Neural progenitor cell (in vitro differentiated cells): ENCODE results near the gene CSKMT. TPM values are rescaled to one million over a fixed set of nuclear protein-coding genes. Genes with fewer than 3 reads are reported as not detected.

Source experiments
- DNase-seq: peaks from one replicate; pipeline ENCODE4 v3.0.0-alpha.2; 2016; ENCODE audit warnings: low spot score
- H2AFZ ChIP-seq: fragments of 200-600 bp; sonication (generic); replicated peaks from 2 replicates; pipeline ENCODE4 v1.6.1; 2016; ENCODE audit warnings: antibody characterized with exemption
- H3F3A ChIP-seq: fragments of 200-600 bp; sonication (generic); 2 replicates; pipeline ENCODE4 v1.6.1; 2016; ENCODE audit warnings: antibody characterized with exemption, low read depth
- H3K27ac ChIP-seq: fragments of 200-600 bp; sonication (generic); 2 replicates; pipeline ENCODE4 v1.5.1; 2016; ENCODE audit warnings: mild to moderate bottlenecking
- H3K27me3 ChIP-seq: fragments of 200-600 bp; sonication (generic); 2 replicates; pipeline ENCODE4 v1.6.1; 2016; ENCODE audit warnings: mild to moderate bottlenecking, moderate library complexity
- H3K36me3 ChIP-seq: fragments of 200-600 bp; sonication (generic); 2 replicates; pipeline ENCODE4 v1.5.1; 2016
- H3K4me1 ChIP-seq: fragments of 200-600 bp; sonication (generic); 2 replicates; pipeline ENCODE4 v1.6.1; 2016; ENCODE audit warnings: mixed run types
- H3K4me2 ChIP-seq: fragments of 200-600 bp; sonication (generic); 2 replicates; pipeline ENCODE4 v1.6.1; 2016
- H3K4me3 ChIP-seq: fragments of 200-600 bp; sonication (generic); 2 replicates; pipeline ENCODE4 v1.5.1; 2016
- H3K79me2 ChIP-seq: fragments of 200-600 bp; sonication (generic); 2 replicates; pipeline ENCODE4 v1.6.1; 2016; ENCODE audit warnings: low read depth
- H3K9ac ChIP-seq: fragments of 200-600 bp; sonication (generic); 2 replicates; pipeline ENCODE4 v1.6.1; 2016
- H3K9me3 ChIP-seq: fragments of 200-600 bp; sonication (generic); 2 replicates; pipeline ENCODE4 v1.5.1; 2016; ENCODE audit warnings: low read depth
- H4K20me1 ChIP-seq: fragments of 200-600 bp; sonication (generic); 2 replicates; pipeline ENCODE4 v1.6.1; 2016; ENCODE audit warnings: low read depth
- H3K27ac Mint-ChIP-seq: 3 replicates; pipeline ENCODE4 v1.8.0; 2021; ENCODE audit warnings: mixed read lengths
- H3K27me3 Mint-ChIP-seq: 2 replicates; pipeline ENCODE4 v1.8.0; 2022; ENCODE audit warnings: low read depth, mild to moderate bottlenecking, inconsistent platforms, moderate library complexity, mixed read lengths; ENCODE audit not compliant: insufficient read depth
- H3K36me3 Mint-ChIP-seq: 3 replicates; pipeline ENCODE4 v1.8.0; 2021; ENCODE audit warnings: mixed read lengths
- H3K4me1 Mint-ChIP-seq: 3 replicates; pipeline ENCODE4 v1.8.0; 2021; ENCODE audit warnings: mixed read lengths
- H3K4me3 Mint-ChIP-seq: 3 replicates; pipeline ENCODE4 v1.8.0; 2021; ENCODE audit warnings: mild to moderate bottlenecking, moderate library complexity, mixed read lengths
- H3K9me3 Mint-ChIP-seq: 3 replicates; pipeline ENCODE4 v1.8.0; 2020; ENCODE audit warnings: mixed read lengths
- EZH2 ChIP-seq: fragments of 200-600 bp; sonication (generic); IDR thresholded peaks from 2 replicates; pipeline ENCODE4 v1.6.1; 2017; ENCODE audit warnings: antibody characterized with exemption, mild to moderate bottlenecking, moderate library complexity
- EZH2phosphoT487 ChIP-seq: fragments of 200-600 bp; sonication (generic); IDR thresholded peaks from 2 replicates; pipeline ENCODE4 v1.6.1; 2017; ENCODE audit warnings: antibody characterized with exemption
- total RNA-seq: library from RNA; depleted of rRNA; stranded (reverse); fragments of >200 nt; gene quantifications from 2 replicates; pipeline ENCODE4 v1.2.3, GENCODE V29; 2015; ENCODE audit warnings: low replicate concordance
- TF ChIP-seq, protein P1 (sequence below): fragments of 200-600 bp; sonication (generic); IDR thresholded peaks from 2 replicates; pipeline ENCODE4 v1.5.1; 2017; ENCODE audit warnings: antibody characterized with exemption, mild to moderate bottlenecking

CSKMT gene
- total RNA-seq, 1 donor from 2014 or later, result 4.3 TPM

DNA sequence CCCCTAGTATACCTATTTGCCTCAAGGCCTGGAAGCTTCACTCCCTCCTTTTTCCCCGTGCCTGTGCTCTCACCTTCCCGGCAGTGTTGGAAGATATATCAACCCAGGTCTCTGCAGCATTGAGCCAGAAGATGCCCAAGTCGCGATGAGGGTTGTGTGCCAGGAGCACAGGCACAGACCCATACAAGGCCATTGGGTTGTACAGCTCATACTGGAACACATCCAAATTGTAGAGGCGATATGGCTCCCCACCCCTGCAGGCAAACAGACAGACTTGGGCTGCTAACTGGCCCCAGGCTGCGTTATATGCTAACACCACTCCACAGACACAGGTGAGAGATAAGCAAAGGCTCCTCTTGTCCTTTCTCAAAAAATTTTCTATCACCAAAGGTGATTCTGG, 32.6 kb upstream of the CSKMT start:
- Mint-ChIP-seq H3K36me3 (peaks cover 46% of the 10 kb centered on the region), H3K27me3 (no peaks in the 10 kb centered on the region), H3K9me3 (no peaks in the 10 kb centered on the region), H3K4me3 (no peak overlapping the region), H3K4me1 (no peaks in the 10 kb centered on the region), H3K27ac (no peak overlapping the region)
- Histone ChIP-seq H3F3A (peaks cover 4% of the 10 kb centered on the region), H3K27me3 (no peaks in the 10 kb centered on the region), H3K4me2 (no peak overlapping the region), H4K20me1 (no peaks in the 10 kb centered on the region), H3K4me1 (no peaks in the 10 kb centered on the region), H3K36me3 (peaks cover 12% of the 10 kb centered on the region), H3K9me3 (no peaks in the 10 kb centered on the region), H3K9ac (no peak overlapping the region), H3K4me3 (no peak overlapping the region), H3K27ac (no peak overlapping the region), H2AFZ (no peak overlapping the region), H3K79me2 (no peaks in the 10 kb centered on the region)
- no peak for TF ChIP-seq EZH2
- no peak for TF ChIP-seq EZH2phosphoT487
- TF ChIP-seq, protein P1, sequence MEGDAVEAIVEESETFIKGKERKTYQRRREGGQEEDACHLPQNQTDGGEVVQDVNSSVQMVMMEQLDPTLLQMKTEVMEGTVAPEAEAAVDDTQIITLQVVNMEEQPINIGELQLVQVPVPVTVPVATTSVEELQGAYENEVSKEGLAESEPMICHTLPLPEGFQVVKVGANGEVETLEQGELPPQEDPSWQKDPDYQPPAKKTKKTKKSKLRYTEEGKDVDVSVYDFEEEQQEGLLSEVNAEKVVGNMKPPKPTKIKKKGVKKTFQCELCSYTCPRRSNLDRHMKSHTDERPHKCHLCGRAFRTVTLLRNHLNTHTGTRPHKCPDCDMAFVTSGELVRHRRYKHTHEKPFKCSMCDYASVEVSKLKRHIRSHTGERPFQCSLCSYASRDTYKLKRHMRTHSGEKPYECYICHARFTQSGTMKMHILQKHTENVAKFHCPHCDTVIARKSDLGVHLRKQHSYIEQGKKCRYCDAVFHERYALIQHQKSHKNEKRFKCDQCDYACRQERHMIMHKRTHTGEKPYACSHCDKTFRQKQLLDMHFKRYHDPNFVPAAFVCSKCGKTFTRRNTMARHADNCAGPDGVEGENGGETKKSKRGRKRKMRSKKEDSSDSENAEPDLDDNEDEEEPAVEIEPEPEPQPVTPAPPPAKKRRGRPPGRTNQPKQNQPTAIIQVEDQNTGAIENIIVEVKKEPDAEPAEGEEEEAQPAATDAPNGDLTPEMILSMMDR, result no peak
- DNase-seq, result no peak

DNA sequence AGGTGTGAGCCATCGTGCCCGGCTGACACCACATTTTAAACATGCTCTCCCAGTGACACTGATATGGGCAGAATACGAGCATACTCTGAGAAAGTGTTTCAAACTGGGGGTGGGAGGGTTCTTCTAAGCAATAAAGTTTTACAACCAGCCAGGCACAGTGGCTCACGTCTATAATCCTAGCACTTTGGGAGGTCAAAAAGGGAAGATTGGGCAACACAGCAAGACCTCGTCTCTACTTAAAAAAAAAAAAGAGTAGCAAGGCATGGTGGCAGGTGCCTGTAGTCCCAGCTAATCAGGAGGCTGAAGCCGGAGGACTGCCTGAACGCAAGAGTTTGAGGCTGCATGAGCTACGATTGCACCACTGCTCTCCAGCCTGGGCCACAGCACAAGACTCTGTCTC, 20.9 kb upstream of the CSKMT start:
- peaks cover 20% of the 10 kb centered on the region for H3K36me3 Mint-ChIP-seq
- H3K27ac Mint-ChIP-seq, result no peak overlapping the region
- Histone ChIP-seq H3K36me3 (no peaks in the 10 kb centered on the region), H3K4me2 (no peak overlapping the region), H3K9me3 (no peaks in the 10 kb centered on the region), H3K27me3 (no peaks in the 10 kb centered on the region), H3K79me2 (peaks cover 72% of the 10 kb centered on the region), H4K20me1 (peaks cover 20% of the 10 kb centered on the region), H3K4me3 (no peak overlapping the region), H3K4me1 (peaks cover 6% of the 10 kb centered on the region), H2AFZ (no peak overlapping the region), H3F3A (peaks cover 16% of the 10 kb centered on the region), H3K9ac (no peak overlapping the region), H3K27ac (no peak overlapping the region)
- no peak for DNase-seq
- peaks cover 8% of the 10 kb centered on the region for H3K27me3 Mint-ChIP-seq
- TF ChIP-seq, protein P1, result no peak
- no peak for TF ChIP-seq EZH2phosphoT487
- TF ChIP-seq EZH2, result no peak
- peaks cover 15% of the 10 kb centered on the region for H3K4me1 Mint-ChIP-seq
- no peaks in the 10 kb centered on the region for H3K9me3 Mint-ChIP-seq
- H3K4me3 Mint-ChIP-seq, result peak overlapping the region; percentile 67

DNA sequence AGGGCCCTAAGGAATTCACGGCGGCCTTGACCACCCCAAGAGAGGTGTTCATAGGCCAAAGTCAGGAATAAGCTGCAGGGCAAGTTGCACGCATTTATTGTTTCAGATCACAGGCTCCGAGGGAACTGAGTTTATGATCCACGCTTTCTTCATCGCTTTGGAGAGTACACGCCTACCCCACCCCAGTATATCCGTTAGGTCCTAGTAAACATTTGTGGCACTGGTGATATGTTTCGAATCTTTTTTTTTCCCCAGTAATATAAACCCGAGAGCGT, 19.5 kb upstream of the CSKMT start:
- Histone ChIP-seq H3F3A (peaks cover 16% of the 10 kb centered on the region), H3K36me3 (no peaks in the 10 kb centered on the region), H2AFZ (no peak overlapping the region), H3K4me3 (peak overlapping the region; percentile 98), H3K79me2 (peaks cover 62% of the 10 kb centered on the region), H3K27ac (peak overlapping the region; percentile 94), H3K4me1 (peaks cover 6% of the 10 kb centered on the region), H4K20me1 (peaks cover 20% of the 10 kb centered on the region), H3K9ac (peak overlapping the region; percentile 99), H3K4me2 (peak overlapping the region; percentile 95), H3K9me3 (no peaks in the 10 kb centered on the region), H3K27me3 (no peaks in the 10 kb centered on the region)
- Mint-ChIP-seq H3K27ac (peak overlapping the region; percentile 99), H3K27me3 (peaks cover 8% of the 10 kb centered on the region), H3K36me3 (peaks cover 15% of the 10 kb centered on the region), H3K4me1 (peaks cover 15% of the 10 kb centered on the region), H3K9me3 (no peaks in the 10 kb centered on the region), H3K4me3 (peak overlapping the region; percentile 100)
- no peak for DNase-seq
- TF ChIP-seq EZH2phosphoT487 (no peak), EZH2 (no peak)
- TF ChIP-seq, protein P1, result no peak
